Lower lobe of right lung (tissue), 2 donors: ENCODE data around the gene YES1. TPM values are rescaled to one million over a fixed set of nuclear protein-coding genes. Genes with fewer than 3 reads are reported as not detected.
"Not testable (repeated sequence)": the region's sequence is repeated elsewhere in the genome, so short reads cannot be mapped to it uniquely, and the experiment has no call there.

Experiments used
- ATAC-seq, 2 donors: fragments of 200-7000 bp; cut with Tn5 transposase; one replicate each; pipeline ENCODE4 v1.9.1; 2020 to 2022; ENCODE audit warnings: mild to moderate bottlenecking in 2 of 2, moderate library complexity in 2 of 2
- DNase-seq: peaks from one replicate; pipeline ENCODE4 v3.0.0-alpha.2; 2020
- H3K27ac ChIP-seq: fragments of 200-600 bp; one replicate; pipeline ENCODE4 v1.8.0; 2022
- H3K27me3 ChIP-seq: fragments of 200-600 bp; one replicate; pipeline ENCODE4 v1.8.0; 2022; ENCODE audit warnings: low read depth
- H3K36me3 ChIP-seq: fragments of 200-600 bp; one replicate; pipeline ENCODE4 v1.8.0; 2022; ENCODE audit warnings: mild to moderate bottlenecking
- H3K4me1 ChIP-seq: fragments of 200-600 bp; one replicate; pipeline ENCODE4 v1.8.0; 2022
- H3K4me3 ChIP-seq: fragments of 200-600 bp; one replicate; pipeline ENCODE4 v1.8.0; 2022; ENCODE audit warnings: mild to moderate bottlenecking
- H3K9me3 ChIP-seq: fragments of 200-600 bp; one replicate; pipeline ENCODE4 v1.8.0; 2022
- intact Hi-C: fragments of 100-400 bp; cut with DNase I; formaldehyde crosslinking; loops from one replicate; pipeline ENCODE4 v1.11.0; 2022
- total RNA-seq: library from RNA; stranded (reverse); fragmentation: NEBNext Ultra II Directional; extraction: Animal tissue kit (Norgen Biotek cat#: 25700); gene quantifications from one replicate; pipeline ENCODE4 v1.2.1, GENCODE V29; 2021
- TF ChIP-seq, protein P1 (sequence below): fragments of 200-600 bp; IDR thresholded peaks from one replicate; pipeline ENCODE4 v1.8.0; 2022; ENCODE audit warnings: antibody characterized with exemption, mild to moderate bottlenecking
- donor health status: DM: no; HTN: yes; CAD: no; lungs with severe emphysema.

Gene YES1
- total RNA-seq, 1 donor from 2014 or later, result 42.0 TPM

DNA sequence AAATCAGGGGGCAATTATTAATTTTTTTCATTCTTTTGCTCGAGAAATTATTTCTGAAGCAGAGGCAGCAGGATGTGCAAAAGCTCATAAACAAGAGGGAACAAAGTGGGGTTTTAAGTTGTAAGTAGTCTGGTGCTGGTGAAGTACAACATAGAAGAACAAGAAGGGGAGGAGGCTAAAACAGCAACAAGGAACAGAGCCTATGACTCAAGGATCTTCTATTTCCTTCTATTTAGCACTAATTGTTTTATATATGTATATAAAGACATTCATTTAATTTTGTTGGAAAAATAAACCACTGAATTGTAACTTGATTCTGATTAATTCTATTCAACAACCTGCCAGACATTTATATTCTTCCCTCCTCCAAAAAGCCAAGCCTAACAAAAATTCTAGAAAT, 35.0 kb downstream of the YES1 start:
- Histone ChIP-seq H3K36me3 (peaks cover 4% of the 10 kb centered on the region), H3K9me3 (no peaks in the 10 kb centered on the region), H3K27me3 (no peaks in the 10 kb centered on the region), H3K4me3 (no peak overlapping the region), H3K27ac (no peak overlapping the region), H3K4me1 (no peaks in the 10 kb centered on the region)
- TF ChIP-seq, protein P1, sequence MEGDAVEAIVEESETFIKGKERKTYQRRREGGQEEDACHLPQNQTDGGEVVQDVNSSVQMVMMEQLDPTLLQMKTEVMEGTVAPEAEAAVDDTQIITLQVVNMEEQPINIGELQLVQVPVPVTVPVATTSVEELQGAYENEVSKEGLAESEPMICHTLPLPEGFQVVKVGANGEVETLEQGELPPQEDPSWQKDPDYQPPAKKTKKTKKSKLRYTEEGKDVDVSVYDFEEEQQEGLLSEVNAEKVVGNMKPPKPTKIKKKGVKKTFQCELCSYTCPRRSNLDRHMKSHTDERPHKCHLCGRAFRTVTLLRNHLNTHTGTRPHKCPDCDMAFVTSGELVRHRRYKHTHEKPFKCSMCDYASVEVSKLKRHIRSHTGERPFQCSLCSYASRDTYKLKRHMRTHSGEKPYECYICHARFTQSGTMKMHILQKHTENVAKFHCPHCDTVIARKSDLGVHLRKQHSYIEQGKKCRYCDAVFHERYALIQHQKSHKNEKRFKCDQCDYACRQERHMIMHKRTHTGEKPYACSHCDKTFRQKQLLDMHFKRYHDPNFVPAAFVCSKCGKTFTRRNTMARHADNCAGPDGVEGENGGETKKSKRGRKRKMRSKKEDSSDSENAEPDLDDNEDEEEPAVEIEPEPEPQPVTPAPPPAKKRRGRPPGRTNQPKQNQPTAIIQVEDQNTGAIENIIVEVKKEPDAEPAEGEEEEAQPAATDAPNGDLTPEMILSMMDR, result no peak
- no peak for DNase-seq
- intact Hi-C loops, result no loop called here
- ATAC-seq, result no peak

DNA sequence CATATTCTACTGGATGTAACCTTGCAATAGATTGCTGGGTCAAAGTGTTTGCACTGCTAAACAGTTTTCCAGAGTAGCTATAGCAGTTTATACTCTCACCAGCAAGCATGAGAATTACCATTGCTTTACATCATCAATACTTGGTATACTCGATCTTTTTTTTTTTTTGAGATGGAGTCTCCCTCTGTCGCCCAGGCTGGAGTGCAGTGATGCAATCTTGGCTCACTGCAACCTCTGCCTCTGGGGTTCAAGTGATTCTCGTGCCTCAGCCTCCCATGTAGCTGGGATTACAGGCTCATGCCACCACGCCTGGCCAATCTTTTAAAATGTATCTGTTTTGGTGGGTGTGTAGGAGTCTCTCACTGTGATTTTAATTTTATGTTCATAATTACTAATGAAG, 36.0 kb downstream of the YES1 start:
- H3K4me1 ChIP-seq, H3K27ac ChIP-seq, H3K36me3 ChIP-seq, H3K27me3 ChIP-seq, H3K4me3 ChIP-seq, H3K9me3 ChIP-seq, DNase-seq, ATAC-seq, intact Hi-C loops: not testable (repeated sequence)

DNA sequence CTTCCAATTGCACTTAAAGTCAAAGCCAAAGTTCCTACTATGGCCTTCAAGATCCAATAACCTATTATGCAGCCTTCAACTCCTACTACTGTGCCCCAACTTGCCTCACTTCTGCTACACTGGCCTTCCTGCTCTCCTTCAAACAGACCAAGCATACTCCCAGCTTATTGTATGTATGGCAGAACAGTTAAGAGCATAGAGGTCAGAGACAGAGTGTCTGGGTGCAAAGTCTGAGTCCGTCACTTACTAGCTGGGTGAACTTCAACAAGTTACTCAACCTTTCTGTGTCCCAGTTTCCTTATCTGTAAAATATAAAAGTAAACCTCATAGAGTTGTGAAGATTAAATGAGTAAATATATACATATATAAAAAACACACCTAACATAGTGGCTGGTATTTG, 37.2 kb downstream of the YES1 start:
- intact Hi-C loops, result no loop called here
- no peak overlapping the region for H3K27ac ChIP-seq
- no peaks in the 10 kb centered on the region for H3K4me1 ChIP-seq
- TF ChIP-seq, protein P1, result no peak
- H3K9me3 ChIP-seq, result no peaks in the 10 kb centered on the region
- DNase-seq, result no peak
- no peak overlapping the region for H3K4me3 ChIP-seq
- no peaks in the 10 kb centered on the region for H3K27me3 ChIP-seq
- ATAC-seq, result no peak
- peaks cover 4% of the 10 kb centered on the region for H3K36me3 ChIP-seq

DNA sequence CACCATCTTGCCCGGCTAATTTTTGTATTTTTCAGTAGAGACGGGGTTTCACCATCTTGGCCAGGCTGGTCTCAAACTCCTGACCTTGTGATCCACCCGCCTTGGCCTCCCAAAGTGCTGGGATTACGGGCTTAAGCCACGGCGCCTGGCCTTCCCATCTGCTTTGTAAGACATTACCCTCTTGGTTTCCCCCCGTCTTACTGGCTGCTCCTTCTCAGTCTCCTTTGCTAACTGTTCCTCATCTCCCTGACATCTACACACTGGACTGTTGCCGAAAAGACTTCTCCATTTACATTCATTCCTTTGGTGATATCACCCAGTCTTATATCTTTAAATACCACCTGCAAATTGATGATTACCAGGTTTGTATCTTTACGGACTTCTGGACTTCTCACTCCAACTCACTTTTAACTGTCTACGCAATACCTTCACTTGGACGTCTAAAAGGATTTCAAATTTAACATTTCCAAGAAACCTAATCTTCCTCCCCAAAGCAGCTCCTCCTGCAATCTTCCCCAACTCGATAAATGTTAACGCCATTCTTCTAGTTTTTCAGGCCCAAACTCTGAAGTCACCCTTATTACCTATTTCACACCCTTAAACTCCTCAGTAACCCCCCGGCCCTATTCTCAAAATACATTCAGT, 37.9 kb downstream of the YES1 start:
- DNase-seq, result no peak
- TF ChIP-seq, protein P1, result no peak

DNA sequence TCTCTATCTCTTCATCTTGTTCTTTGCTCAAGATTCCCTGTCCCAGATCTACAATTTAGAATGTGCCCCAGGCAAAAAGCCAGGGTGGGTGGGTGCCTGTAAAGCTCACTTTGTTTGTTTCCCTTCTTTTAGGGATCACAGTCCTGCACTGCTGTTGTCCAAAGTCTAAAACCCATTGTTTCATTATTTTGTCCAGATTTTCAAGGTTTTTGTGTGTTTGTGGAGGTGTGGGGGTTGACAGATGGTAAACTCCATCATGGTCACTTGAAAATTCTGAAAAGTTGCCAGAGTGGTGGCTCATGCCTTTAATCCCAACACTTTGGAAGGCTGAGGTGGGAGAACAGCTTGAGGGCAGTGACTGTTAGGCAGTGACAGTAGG, 41.5 kb downstream of the YES1 start:
- no peaks in the 10 kb centered on the region for H3K36me3 ChIP-seq
- H3K27me3 ChIP-seq, result no peaks in the 10 kb centered on the region
- TF ChIP-seq, protein P1, result no peak
- no peak overlapping the region for H3K4me3 ChIP-seq
- intact Hi-C loops, result no loop called here
- no peak for ATAC-seq
- no peak overlapping the region for H3K27ac ChIP-seq
- no peaks in the 10 kb centered on the region for H3K9me3 ChIP-seq
- no peak for DNase-seq
- peaks cover 5% of the 10 kb centered on the region for H3K4me1 ChIP-seq

More for the DNA sequence above, 37.9 kb downstream of the YES1 start:
- H3K36me3 ChIP-seq, result peaks cover 4% of the 10 kb centered on the region
- no peaks in the 10 kb centered on the region for H3K9me3 ChIP-seq
- ATAC-seq, result no peak
- H3K4me3 ChIP-seq, result no peak overlapping the region
- H3K4me1 ChIP-seq, result no peaks in the 10 kb centered on the region
- H3K27me3 ChIP-seq, result no peaks in the 10 kb centered on the region
- H3K27ac ChIP-seq, result no peak overlapping the region
- intact Hi-C loops, result no loop called here

DNA sequence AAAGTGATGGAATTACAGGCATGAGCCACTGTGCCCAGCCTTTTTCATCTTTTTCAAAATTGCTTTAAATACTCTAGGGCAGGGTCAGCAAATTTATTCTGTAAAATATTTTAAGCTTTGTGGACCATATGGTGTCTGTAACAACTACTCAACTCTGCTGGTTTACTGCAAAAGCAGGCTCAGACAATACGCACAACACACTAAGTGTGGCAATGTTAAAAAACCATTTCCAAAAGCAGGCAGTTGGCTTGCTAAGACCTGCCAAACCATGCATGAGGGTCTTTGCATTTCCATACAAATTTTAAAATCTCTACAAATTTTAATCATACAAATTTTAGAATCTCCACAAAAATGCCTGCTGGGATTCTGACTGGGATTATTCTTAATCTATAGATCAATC, 44.1 kb downstream of the YES1 start:
- H3K27ac ChIP-seq, result no peak overlapping the region
- intact Hi-C loops, result no loop called here
- DNase-seq, result no peak
- H3K36me3 ChIP-seq, result no peaks in the 10 kb centered on the region
- H3K9me3 ChIP-seq, result no peaks in the 10 kb centered on the region
- TF ChIP-seq, protein P1, result no peak
- no peaks in the 10 kb centered on the region for H3K27me3 ChIP-seq
- no peak for ATAC-seq
- H3K4me3 ChIP-seq, result no peak overlapping the region
- peaks cover 5% of the 10 kb centered on the region for H3K4me1 ChIP-seq
